ENCODE results near the gene VWA5B1.

Gene VWA5B1

DNA sequence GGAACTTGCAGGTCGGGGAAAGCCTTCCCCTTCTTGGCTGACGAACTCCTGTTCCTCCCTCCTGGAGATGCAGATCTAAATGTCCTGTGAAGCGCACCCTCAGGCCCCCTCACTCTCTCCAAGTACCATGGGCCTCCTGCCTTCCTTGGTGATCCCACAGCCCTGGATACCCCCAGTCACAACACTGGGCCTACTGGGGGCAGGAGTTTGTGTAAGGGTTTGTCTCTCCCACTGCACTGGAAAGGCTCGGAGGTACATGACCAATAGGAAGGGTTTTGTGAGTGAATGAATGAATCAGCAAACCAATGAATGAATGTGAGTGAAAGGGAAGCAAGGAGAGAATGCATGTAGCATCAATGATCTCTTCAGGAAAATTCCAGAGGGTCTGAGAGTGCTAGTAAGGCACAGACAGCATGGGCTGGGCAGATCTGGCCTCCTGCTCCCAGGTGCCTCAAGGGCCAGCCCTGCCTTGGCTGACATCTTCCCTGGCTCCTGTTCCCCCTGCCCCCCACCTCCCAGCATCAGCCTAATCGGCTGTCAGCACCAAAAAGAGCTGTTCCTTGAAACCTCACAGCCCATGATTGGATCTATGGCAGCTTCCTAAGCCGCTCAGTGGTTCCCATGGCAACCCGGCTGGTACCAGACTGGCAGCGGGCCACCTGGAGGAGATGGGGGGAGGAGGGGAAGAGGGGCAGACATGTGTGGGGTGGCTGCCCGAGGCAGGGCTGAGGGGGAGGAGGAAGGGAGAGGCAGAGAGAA is 95.8 kb downstream of the VWA5B1 start:
- no peak for DNase-seq (ENCODE audit: low read depth, low spot score)

DNA sequence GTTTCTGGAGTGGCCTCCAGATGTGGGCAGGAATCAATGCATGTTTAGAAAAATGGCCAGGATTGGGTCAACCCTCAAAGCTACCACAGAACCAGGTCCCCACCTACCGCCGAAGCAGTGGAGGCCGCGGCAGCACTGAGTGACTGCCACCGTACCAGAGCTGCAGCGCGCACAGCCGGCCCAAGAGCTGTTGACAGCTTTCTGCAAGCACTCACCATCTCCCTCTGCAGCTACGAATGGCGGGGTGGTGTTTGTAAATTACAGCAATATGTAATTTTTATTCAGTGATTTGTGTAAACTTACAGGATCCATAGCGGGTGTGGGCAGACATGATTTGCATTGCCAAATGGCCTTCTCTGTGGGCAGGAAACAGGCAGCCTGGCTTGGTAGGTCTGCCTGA is 98.9 kb downstream of the VWA5B1 start:
- DNase-seq (ENCODE audit: low read depth, low spot score): no peak

DNA sequence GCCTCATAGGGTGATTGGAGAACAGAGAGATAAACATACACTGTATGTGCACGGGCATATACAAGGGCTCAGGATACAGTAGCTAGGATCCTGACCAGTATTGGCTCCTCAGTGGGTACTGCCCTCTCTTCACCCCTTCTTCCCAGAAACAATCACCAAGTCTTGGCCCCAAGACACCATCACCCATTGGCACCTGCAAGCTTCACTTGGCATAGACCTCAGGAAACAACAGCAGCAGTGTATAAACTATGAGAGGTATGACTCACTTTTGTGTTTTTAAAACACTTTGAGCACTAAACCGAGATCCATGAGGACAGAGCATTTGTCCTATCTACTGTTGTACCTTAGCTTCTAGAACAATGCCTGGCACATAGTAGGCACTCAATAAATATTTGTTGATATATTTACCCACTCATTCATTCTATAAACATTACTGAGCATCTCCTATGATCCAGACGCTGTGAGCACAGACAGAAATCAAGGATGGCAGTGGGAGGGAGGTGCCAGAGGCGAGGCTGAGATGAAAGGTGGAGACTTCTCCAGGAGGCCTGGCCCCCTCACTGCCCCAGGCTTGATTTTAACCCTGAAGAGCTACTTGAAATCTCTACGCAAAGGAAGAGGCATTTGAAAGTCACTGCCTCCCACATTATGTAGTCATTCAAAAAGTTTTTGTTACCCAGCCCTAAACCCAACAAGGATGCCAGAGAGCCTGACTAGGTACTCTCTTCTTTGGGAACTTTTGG is 100.1 kb downstream of the VWA5B1 start:
- no peak for DNase-seq (ENCODE audit: low read depth, low spot score)

DNA sequence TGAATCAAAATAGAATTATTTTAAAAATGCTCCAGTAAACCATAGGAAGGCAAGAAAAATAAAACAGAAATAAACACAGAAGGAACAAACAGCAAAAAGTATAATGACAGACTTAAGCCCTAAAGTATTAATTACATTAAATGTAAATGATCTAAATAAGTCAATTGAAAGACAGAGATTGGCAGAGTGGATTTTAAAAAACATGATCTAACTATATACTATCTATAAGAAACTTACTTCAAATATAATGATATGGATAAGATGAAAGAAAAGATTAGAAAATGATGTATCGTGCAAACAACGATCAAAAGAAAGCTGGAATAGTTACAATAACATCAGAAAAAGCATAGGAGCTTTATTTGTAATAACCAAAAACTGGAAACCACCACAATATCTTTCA is 104.6 kb downstream of the VWA5B1 start:
- no peak for DNase-seq (ENCODE audit: low read depth, low spot score)

DNA sequence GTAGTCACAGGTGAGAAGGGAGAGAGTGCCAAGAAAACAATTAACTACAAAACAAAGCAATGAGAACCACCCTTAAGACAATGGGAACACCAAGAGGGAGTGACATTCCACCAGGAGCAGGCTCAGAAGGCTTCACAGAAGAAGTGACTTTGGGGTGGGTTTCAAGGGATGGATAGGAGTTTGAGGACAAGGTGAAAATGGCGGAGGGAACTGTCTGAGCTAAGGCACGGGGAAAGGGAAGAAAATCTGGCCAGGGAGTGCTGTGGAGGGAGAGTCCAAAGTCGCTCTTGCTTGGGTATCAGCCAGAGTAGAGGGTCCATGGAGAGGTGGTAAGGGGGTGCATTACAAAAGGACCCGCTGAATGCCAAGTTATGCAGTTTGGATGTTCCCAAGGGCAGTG is 108.1 kb downstream of the VWA5B1 start:
- no peak for DNase-seq (ENCODE audit: low read depth, low spot score)

DNA sequence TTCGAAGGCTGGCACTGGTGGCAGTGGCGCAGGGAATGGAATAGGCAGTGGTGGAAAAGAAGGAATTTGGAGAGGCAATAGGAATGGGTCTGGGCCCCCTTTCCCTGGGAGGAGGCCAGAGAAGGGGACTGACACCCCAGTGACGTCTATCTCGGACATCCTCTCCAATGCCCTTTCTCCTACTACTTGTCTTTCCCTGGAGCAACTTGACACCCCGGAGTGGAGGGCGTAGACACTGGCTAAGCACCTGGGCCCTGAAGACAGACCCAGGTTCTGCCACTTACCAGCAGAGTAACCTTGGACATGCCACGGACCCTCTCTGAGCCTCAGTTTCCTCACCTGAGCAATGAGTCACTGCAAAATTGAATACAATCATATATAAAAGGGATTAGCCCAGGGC is 108.5 kb downstream of the VWA5B1 start:
- no peak for DNase-seq (ENCODE audit: low read depth, low spot score)

DNA sequence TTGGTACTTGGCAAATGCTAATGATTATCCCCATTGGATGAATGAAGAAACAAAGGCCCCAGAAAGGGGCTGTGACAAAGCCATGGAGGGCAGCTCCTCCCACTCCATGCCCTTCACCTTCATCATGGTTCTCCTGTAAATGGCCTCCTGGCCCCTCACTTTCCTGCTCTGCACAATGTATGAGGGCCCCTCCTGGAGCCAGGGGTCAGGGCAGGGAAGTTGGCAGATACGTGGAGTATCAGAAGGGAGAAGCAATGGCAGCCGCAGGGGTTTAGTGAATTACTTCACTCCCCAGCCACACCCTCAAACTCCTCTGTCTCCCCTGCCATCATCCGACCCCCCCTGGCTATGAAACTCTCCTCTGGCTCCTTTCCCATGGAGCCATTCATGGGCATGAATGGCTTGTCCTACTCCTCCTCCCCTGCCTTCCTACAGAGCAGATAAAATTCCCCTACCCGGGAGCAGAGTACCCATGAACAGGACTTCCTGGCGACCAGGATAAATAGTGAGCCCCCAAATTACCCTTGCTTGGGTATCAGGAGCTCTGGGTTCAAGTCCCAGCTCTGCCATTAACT is 109.0 kb downstream of the VWA5B1 start:
- no peak for DNase-seq (ENCODE audit: low read depth, low spot score)

DNA sequence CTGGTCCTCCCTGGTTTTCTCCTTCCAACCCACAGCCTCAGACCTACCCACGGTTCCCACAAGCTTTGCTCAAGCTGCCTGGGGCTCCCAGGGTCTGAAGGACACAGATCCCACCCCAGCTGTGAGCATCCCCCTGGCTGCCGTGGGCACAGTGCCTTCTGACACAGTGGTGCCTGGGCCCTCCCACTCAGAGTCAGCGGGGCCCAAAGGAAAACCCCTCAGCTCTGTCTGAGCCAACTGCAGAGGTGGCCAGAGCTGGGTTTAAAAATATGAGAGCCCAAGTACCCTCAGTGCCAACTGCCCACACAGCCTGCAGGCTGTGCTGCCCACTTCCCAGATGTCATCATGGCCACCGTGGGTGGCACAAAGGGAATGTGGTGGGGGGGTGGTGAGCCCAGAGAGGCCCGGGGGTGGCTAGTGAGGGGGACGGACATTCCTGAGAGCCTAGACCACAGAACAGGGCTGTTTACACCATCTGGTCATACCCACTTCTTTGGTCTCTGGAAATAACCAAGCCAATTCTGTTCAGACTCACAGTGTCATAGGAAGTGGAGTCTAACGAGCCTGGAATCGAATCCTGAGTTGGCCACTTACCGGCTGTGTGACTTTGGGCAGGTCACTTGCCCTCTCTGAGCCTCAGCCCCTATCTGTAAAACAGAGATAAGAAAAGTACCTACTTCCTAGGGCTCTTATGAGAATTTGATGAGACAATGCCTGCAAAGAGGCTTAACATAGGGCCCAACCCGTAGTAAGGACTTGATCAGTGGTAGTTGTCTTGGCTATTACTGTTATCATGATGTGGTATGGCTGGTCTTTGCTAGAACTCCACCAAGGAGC is 109.9 kb downstream of the VWA5B1 start:
- no peak for DNase-seq (ENCODE audit: low read depth, low spot score)

DNA sequence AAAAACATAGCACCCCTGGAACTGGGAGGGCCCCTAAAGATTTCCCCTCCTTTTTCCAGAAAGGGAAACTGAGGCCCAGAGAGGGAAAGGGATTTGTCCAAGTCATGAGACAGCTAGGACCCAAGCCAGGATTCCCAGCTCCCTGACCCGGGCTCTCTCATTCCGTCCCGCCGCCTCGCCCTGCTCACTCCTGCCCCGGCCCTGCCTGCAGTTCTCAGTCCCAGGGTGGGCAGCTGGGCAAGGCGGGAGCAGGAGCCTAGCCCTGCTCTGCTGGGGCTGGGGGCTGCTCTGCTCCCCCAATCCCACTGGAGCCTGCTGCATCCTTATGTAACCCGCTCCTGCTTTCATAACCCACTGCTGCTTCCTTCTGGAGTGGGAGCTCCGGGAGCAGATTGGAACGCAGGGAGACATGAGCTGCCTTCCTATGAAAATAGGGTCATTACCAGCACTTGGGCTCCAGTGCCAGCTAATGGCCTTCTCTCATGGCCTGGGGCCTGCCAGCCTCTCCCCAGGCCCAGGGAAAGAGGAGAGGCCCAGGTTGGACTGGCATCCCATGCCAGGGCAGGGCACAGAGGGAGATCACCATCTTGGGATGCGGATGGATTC is 110.8 kb downstream of the VWA5B1 start:
- DNase-seq (ENCODE audit: low read depth, low spot score): no peak

DNA sequence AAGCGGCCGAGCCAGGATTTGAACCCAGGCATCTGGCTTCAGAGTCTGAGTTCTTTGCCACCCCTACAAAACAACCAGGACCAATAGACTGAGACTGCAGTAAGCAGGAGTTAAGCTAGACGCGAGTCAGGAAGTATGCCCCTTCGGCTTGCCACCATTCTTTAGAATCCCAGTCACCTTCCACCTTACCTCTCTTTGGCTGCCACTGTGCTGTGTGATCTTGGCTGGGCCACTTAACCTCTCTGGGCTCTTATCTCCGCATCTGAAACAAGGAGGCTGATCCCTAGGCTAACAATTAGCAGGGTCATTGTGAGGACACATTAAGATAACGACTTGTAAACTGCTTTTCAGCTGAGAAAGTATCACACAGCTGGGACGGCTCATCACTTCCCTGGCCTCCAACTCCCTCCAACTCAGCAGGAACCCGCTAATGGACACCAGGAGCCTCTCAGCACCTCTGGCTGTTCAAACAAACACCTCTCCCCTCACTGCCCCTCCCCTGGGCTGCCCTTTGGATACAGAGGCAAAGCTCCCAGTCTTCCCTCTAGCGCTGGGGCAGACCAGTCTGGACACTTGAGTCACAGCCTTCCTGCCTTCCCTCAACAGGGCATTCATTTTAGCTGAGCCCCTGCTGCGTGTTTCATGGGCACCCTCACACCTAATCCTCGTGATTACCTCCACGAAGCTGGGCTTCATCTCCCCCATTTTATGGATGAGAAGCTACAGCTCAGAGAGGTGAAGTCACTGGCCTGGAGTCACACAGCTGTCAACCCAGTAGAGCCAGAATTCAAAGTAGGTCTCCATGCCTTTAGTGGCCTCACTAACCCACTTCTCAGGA is 112.1 kb downstream of the VWA5B1 start:
- no peak for DNase-seq (ENCODE audit: low read depth, low spot score)

DNA sequence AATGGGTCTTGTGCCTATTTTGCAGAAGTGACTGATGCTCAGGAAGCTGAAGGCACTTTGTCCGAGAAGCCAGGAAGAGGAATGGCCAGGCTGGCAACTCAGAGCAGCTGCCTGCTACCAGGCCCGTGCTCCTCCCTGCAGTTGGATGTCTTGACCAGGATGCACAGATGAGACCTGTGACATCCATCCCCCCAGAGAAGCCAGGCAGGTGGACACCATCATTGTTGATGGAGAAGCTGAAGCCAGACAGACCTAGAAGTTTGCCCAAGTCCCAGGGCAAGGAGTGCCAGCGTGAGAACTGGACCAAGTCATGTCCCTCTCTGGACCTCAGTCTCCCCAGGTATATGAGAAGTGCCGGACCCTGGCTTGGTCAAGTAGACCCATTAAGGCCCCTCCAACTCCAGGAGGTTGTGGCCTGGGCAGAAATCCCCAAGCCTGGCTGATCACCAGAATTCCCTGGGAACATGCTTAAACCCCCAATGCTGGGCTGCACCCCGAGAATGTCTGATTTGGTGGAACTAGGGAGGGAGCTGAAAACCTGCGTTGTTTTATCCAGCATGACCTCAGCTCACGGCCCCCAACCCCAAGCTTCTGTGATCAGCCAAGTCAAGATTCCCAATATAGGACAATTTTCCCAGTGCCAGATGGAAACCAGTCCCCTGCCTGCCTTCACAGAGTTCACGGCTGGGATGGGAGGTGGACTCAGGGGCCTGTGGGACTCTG is 112.9 kb downstream of the VWA5B1 start:
- no peak for DNase-seq (ENCODE audit: low read depth, low spot score)

DNA sequence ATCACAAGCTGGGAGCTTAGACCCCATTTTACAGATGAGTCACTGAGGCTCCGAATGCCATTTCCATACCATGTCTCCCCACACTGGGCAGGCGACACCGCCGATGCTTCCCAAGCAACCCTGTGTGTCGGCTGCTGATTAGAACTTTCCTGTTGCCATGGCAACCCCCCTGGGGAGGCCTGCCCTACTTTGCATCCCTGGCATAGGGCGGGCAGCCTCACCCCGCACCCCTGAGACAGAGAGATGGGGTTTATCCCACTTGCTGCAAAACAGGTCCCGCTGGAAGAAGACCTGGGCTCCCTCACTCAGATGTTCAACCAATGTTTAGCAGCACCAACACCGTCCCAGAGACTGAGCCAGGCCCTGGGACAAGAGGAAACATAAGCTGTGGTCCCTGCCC is 113.8 kb downstream of the VWA5B1 start:
- DNase-seq (ENCODE audit: low read depth, low spot score): no peak

Data from brain pericyte (primary cell).